Measurements from ENCODE around the gene CYGB. TPM values are rescaled to one million over a fixed set of nuclear protein-coding genes. Genes with fewer than 3 reads are reported as not detected.
"Not testable (repeated sequence)": the region's sequence is repeated elsewhere in the genome, so short reads cannot be mapped to it uniquely, and the experiment has no call there.

CYGB gene
- total RNA-seq, 2 donors from 2014 or later = not detected

DNA sequence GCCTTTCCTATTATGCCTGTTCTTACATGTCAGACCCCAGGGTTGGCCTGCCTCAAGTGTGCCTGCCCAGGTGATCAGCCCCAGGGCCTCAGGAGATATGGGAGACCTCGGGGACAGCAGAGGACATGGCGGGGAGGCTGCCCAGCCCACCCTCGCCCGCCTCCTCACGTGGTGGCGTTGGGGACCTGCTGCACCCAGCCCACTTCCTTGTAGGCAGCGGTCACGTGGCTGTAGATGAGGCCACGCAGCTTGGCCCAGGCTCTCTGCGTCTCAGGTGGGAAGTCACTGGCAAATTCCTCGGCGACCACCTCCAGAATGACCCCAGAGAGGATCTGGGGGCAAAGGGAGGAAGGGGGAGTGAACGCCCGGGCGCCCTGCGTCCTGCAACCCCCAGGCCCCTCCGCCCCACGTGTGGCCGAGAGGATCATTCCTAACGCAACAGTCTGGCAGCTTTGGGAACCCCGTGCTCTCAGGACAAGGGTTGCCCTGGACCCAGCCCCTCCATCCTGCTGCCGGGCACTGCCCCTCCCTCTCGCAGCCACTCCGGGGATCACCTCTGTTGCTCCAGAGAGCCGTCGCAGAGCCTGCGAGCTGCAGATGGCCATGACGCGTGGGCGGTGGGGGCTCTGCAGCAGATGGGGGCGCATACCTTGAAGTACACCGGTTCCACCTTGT is 6.6 kb downstream of the CYGB start:
- H3K27ac Mint-ChIP-seq = no peak overlapping the region
- no peak for ATAC-seq (replicated peaks)
- no peaks in the 10 kb centered on the region for H3K27me3 Mint-ChIP-seq

DNA sequence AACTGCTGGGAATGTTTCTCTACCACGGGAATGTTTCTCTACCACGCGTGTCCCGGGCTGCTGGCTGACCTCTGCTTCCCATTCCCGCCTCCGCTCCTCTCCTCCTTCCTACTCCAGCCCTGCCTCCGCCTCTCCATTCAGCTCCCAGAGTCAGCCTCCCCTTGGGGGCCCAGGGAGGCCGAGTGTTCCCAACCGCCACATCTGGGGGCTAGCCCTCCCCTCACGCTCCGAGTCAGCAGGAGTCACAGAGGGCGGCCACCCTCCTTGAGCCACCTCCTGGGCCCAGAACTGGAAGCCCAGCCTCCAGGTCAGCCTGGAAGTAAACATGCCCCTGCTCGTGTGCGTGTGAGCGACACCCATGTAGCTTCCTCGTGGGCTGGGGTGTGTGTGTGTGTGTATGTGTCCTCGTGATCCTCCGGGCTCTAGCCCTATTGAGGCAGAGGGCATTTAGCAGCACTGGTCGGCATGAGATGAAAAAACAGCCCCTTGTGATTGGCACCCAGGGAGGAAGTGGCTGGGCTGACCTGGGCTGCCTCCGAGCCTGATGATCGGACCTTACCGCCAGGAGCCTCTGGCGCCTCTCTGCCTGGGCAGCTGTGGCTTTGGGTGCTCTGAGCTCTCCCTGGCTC is 7.3 kb downstream of the CYGB start:
- no peaks in the 10 kb centered on the region for H3K27me3 Mint-ChIP-seq
- H3K9me3 Mint-ChIP-seq = no peaks in the 10 kb centered on the region
- no peak for ATAC-seq (replicated peaks)
- H3K4me1 Mint-ChIP-seq = peaks cover 10% of the 10 kb centered on the region
- no peak overlapping the region for H3K4me3 Mint-ChIP-seq
- H3K36me3 Mint-ChIP-seq (ENCODE audit: low read depth) = no peaks in the 10 kb centered on the region
- no peak overlapping the region for H3K27ac Mint-ChIP-seq

More for the DNA sequence above, 6.6 kb downstream of the CYGB start:
- no peak overlapping the region for H3K4me3 Mint-ChIP-seq
- no peaks in the 10 kb centered on the region for H3K36me3 Mint-ChIP-seq (ENCODE audit: low read depth)
- H3K4me1 Mint-ChIP-seq = peaks cover 10% of the 10 kb centered on the region
- no peaks in the 10 kb centered on the region for H3K9me3 Mint-ChIP-seq

DNA sequence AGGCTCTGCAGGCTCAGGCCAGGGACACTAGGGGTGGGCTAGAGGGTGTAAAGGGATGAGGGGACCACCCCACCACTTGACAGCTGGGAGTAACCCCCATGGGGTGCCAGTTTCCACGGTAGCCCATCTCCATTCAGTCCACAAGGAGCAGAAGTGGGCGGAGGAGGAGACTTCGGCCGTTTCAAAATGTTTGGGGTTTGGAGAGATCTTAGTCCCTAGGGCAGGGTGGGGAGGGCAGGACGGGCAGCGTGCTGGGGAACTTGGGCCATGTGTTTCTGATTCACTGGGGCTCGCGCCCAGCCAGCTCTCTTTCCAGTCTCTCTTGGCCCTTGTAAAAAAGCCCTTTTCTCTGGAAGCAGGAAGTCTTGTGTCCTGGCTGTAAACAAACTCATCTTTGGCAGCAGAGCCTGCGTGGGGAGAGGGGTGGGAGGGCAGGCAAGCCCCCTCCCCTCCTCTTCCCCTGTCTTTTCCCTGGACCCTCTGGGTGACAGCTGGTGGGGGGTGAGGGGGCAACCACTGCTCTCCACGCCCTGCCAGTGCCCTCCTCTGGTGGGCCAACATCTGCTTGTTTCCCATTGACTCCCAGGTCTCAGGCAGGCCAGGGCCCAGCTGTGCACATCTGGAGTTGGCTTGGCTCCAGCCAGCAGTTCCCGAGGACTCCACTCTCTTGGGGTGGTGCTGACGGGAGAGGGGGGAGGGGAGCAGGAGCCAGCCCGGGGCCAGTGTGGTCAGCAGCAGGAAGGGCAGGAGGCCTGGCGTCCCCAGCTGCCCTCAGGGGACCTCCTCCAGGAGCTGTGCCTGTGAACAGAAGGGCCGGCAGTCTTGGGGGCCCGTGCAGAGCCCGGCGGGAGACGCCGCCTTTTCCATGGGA is 8.1 kb downstream of the CYGB start:
- Mint-ChIP-seq H3K4me1 (peaks cover 10% of the 10 kb centered on the region), H3K27me3 (no peaks in the 10 kb centered on the region), H3K36me3 (ENCODE audit: low read depth) (no peaks in the 10 kb centered on the region), H3K4me3 (no peak overlapping the region), H3K9me3 (no peaks in the 10 kb centered on the region), H3K27ac (no peak overlapping the region)
- ATAC-seq (replicated peaks) = no peak

DNA sequence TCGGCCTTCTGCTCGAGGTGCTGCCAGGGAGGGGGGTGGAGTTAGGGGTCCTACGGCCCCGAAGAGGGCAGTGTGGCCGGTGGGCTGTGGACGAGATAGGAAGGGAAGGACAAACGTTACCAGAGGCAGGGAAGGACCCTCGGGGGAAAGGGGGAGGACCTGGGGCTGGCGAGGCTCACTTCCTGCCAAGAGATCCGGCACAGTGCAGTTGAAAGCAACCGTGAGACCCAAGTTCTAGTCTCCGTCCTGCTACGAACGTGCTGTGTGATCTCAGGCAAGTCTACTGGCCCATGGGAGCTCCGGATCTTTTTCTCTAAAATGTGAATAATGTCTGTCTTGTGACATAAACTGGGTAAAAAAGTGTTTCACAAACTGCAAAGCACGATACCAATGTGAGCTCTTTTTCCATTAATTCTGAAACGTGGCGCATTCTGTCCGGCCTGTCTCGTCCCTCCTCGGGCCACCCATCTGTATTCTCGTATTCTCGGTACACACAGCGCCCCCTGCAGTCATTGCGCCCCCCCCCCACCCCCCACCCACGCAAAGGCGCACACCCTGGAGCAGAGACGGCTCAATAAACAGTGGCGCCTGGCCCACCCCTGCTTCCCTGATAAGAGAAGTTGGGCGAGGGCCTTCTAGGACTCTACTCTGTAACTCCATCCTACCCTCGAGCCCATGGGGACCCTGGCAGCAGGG is 8.8 kb downstream of the CYGB start:
- H3K27ac Mint-ChIP-seq = no peak overlapping the region
- no peak for ATAC-seq (replicated peaks)
- peaks cover 10% of the 10 kb centered on the region for H3K4me1 Mint-ChIP-seq

DNA sequence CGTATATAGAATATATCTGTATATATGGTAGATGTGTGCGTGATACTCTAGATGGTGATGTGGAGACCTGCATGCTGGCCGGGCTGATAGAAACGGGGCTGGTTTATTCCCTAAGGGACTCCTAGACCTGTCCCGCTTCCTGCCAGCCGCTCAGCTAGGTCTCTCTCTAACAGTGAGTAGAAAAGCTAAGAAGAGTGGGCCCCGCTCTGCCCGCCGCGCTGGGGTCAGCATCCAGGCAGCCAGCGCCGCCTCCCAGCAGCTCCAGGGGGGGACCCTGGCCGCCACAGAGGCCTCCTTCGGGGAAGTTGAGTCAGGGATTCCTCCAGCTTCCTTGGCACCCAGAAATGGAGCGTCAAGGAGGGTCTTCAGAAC is 9.4 kb downstream of the CYGB start:
- H3K4me3 Mint-ChIP-seq = peak overlapping the region; percentile 40
- no peaks in the 10 kb centered on the region for H3K9me3 Mint-ChIP-seq
- H3K36me3 Mint-ChIP-seq (ENCODE audit: low read depth) = no peaks in the 10 kb centered on the region
- H3K27ac Mint-ChIP-seq = no peak overlapping the region
- no peaks in the 10 kb centered on the region for H3K27me3 Mint-ChIP-seq
- ATAC-seq (replicated peaks) = peak; percentile 31
- H3K4me1 Mint-ChIP-seq = peaks cover 10% of the 10 kb centered on the region

More for the DNA sequence above, 8.8 kb downstream of the CYGB start:
- Mint-ChIP-seq H3K36me3 (ENCODE audit: low read depth) (no peaks in the 10 kb centered on the region), H3K9me3 (no peaks in the 10 kb centered on the region), H3K4me3 (peak overlapping the region; percentile 40), H3K27me3 (no peaks in the 10 kb centered on the region)

DNA sequence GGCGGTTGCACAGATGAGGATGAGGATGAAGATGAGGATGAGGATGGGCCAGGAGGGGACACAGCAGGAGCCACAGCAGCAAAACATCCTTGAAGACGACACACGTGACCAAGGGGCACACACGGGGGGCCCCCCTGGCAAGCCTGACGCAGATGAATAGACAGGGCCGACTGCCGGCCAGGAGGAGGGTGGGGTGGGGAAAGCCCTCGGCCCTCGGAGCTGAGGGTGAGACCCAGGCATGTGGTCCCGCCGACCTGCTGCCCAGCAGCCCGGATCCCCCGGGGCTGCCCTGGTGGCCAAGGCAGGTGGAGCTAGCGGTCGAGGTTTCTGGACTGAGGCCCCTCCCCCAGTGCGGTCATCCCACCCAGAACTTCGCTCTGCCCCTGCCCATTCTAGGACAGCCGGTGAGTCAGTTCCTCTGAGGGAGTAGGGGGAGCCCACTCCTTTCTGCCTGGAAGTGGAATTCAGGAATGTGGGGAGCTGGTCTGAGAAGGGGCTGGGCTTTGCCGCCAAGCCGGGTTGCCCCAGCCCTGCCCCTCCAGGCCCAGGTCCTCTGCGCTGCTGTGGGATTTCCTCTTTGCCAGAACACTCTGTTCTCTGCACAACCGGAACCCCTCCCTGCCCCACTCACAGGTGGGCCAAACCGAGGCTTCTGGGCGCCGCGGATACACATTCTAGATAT is 9.9 kb downstream of the CYGB start:
- H3K4me3 Mint-ChIP-seq = peak overlapping the region; percentile 40

DNA sequence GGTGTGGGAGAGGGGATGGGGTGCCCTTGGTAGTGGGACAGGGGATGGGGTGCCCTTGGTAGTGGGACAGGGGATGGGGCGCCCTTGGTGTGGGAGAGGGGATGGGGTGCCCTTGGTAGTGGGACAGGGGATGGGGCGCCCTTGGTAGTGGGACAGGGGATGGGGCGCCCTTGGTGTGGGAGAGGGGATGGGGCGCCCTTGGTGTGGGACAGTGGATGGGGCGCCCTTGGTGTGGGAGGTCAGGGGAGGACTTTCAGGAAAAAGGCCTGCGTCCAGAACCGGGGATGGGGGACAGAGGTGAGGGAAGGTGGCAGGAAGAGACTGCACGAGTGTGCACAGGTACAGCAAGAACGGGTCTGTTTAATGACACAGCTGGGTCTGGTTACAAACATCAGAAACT is 10.5 kb downstream of the CYGB start:
- H3K27ac Mint-ChIP-seq; H3K9me3 Mint-ChIP-seq; H3K27me3 Mint-ChIP-seq; ATAC-seq (replicated peaks); H3K36me3 Mint-ChIP-seq (ENCODE audit: low read depth): not testable (repeated sequence)
- H3K4me1 Mint-ChIP-seq = peaks cover 10% of the 10 kb centered on the region
- H3K4me3 Mint-ChIP-seq = peak overlapping the region; percentile 36

More for the DNA sequence above, 9.9 kb downstream of the CYGB start:
- Mint-ChIP-seq H3K27ac (no peak overlapping the region), H3K36me3 (ENCODE audit: low read depth) (no peaks in the 10 kb centered on the region), H3K27me3 (no peaks in the 10 kb centered on the region), H3K4me1 (peaks cover 10% of the 10 kb centered on the region), H3K9me3 (no peaks in the 10 kb centered on the region)
- ATAC-seq (replicated peaks) = peak; percentile 44

DNA sequence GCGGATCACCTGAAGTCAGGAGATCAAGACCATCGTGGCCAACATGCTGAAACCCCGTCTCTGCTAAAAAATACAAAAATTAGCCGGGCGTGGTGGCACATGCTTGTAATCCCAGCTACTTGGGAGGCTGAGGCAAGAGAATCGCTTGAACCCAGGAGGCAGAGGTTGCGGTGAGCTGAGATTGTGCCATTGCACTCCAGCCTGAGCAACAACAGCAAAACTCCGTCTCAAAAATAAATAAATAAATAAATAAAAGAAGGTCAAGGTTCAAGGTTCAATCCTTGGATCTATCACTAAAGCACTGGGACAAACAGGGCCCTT is 12.0 kb downstream of the CYGB start:
- not testable (repeated sequence) for H3K27me3 Mint-ChIP-seq; ATAC-seq (replicated peaks); H3K4me3 Mint-ChIP-seq; H3K9me3 Mint-ChIP-seq; H3K36me3 Mint-ChIP-seq (ENCODE audit: low read depth); H3K27ac Mint-ChIP-seq
- H3K4me1 Mint-ChIP-seq = peaks cover 10% of the 10 kb centered on the region

DNA sequence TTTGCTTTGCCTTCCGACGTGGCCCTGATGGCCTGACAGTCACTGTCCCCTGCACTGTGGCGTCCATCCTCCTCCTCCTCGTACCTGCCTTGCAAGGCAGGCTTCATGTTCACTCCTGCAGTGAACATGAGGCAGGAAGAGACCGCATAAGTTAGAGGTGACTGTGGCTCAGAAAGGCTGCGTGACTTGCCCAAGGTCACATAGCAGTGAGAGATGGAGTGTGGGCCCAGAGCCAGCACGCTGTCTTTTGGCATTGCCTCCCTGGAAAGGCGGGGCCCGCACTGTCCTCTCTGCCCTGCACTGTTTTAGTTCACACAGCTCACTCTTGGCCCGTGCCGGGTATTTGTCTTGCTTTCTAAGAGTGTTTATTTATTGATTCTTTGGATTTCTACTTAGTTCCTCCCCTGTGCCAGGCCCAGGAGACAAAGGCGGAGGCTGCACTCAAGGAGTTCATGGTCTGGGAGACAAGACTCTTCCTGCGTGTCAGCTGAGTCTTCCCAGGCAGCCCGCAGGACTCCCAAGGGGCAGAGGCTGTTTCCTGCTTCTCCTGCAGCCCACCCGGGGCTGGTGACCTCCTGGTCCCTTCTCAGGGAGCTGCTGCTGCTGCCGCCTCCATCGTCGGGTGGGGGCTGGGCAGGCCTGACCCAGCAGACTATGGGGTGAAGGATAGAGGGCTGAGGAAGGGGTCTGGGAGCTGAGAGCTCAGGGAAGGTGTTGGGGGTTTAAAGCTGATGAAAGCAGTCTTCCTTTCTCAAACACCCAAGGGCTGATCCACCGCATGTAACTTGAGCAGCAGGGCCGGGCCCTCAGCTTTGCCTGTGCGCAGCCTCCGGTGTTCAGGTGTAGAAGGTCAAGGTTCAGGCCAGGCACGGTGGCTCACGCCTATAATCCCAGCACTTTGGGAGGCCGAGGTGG is 12.7 kb downstream of the CYGB start:
- Mint-ChIP-seq H3K27ac (no peak overlapping the region), H3K4me3 (no peak overlapping the region), H3K9me3 (no peaks in the 10 kb centered on the region), H3K27me3 (no peaks in the 10 kb centered on the region), H3K4me1 (peaks cover 10% of the 10 kb centered on the region), H3K36me3 (ENCODE audit: low read depth) (no peaks in the 10 kb centered on the region)
- no peak for ATAC-seq (replicated peaks)

DNA sequence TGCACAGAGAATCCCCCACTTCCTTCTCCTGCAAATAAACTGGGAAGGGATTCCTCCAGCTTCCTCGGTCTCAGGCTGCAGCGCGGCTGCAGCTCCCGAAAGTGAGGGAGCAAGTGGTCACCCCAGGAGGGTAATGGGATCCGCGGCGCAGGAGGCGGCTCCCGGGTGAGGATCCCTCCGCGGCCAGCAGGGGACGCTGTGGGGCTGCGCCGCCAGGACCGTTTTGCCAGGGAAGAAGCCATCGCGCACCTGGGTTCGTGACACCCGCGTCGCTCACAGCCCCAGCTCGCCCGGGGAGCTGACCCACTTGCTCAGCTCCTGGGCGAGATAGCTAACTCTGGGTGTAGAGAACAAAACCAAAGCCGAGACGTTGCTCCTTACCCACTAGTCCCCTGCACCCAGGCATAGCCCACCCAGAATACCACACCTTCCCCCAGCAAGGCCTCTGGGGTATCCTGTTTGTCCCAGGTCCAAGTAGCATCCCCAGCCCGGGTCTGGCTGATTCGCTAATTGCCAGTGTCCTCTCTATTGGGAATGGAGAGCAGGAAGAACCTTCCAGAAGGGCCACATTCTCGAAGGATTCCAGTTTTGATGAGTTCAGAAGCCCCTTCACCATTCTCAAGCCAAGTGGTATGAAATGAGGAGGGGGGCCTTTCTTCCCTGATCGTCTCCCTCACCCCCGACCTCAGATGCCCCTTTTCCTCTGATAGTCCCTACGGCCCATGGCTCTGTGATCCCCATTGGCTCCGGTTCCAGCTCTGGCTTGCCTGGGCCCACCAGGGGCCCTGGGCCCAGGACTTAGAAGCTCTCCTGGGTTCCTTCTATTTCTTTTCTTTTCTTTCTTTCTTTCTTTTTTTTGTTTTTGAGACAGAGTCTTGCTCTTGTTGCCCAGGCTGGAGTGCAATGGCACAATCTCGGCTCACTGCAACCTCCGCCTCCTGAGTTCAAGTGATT is 14.1 kb downstream of the CYGB start:
- peaks cover 15% of the 10 kb centered on the region for H3K4me1 Mint-ChIP-seq
- H3K9me3 Mint-ChIP-seq = no peaks in the 10 kb centered on the region
- no peaks in the 10 kb centered on the region for H3K36me3 Mint-ChIP-seq (ENCODE audit: low read depth)
- H3K4me3 Mint-ChIP-seq = peak overlapping the region; percentile 51
- H3K27me3 Mint-ChIP-seq = no peaks in the 10 kb centered on the region
- peak; percentile 90 for ATAC-seq (replicated peaks)
- peak overlapping the region; percentile 25 for H3K27ac Mint-ChIP-seq

DNA sequence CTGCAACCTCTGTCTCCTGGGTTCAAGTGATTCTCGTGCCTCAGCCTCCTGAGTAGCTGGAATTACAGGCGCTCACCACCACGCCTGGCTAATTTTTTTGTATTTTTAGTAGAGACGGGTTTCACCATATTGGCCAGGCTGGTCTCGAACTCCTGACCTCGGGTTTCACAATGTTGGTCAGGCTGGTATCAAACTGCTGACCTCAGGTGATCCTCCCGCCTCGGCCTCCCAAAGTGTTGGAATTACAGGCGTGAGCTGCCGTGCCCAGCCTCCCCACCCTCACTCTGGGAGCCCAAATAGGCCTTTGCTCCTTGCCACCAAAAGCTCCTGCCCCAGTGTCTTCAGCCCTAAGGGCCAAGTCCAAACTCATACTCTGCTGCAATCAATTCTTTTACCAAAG is 15.8 kb downstream of the CYGB start:
- not testable (repeated sequence) for H3K27me3 Mint-ChIP-seq; H3K4me1 Mint-ChIP-seq; H3K36me3 Mint-ChIP-seq (ENCODE audit: low read depth); ATAC-seq (replicated peaks); H3K4me3 Mint-ChIP-seq; H3K9me3 Mint-ChIP-seq; H3K27ac Mint-ChIP-seq

DNA sequence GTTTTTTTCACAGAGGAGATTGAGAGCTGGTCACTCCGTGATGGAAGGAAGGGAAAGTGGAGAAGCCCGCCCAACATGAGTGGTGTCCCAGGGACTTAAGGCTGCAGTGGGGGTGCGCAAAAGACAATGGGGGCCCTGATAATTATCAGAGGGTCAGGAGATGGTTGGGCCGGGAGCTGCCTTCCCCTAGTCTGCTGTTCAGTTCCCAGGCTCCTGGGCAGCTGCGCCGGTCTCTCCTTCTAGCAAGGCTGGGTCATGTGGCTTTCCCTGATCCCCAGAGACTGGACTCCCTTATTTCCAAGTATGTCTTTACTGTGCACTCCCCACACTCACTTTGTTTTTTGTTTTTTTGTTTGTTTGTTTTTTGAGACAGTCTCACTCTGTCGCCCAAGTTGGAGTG is 16.2 kb downstream of the CYGB start:
- no peaks in the 10 kb centered on the region for H3K9me3 Mint-ChIP-seq
- no peak for ATAC-seq (replicated peaks)
- no peaks in the 10 kb centered on the region for H3K27me3 Mint-ChIP-seq
- peaks cover 4% of the 10 kb centered on the region for H3K4me1 Mint-ChIP-seq
- no peak overlapping the region for H3K4me3 Mint-ChIP-seq
- no peak overlapping the region for H3K27ac Mint-ChIP-seq
- H3K36me3 Mint-ChIP-seq (ENCODE audit: low read depth) = no peaks in the 10 kb centered on the region
